GM23338 (cell line): ENCODE results near the gene TPK1. TPM values are rescaled to one million over a fixed set of nuclear protein-coding genes. Genes with fewer than 3 reads are reported as not detected.

Experiments
- ATAC-seq: fragments of 200-7000 bp; cut with Tn5 transposase; 3 replicates; pipeline ENCODE4 v1.9.1; 2020
- DNase-seq: peaks from one replicate; pipeline ENCODE4 v3.0.0-alpha.2; 2015; ENCODE audit warnings: low spot score
- H2AFZ ChIP-seq: fragments of 200-600 bp; sonication (generic); 2 replicates; pipeline ENCODE4 v1.8.0; 2016; ENCODE audit warnings: antibody characterized with exemption, mild to moderate bottlenecking, moderate library complexity
- H3F3A ChIP-seq: fragments of 200-600 bp; sonication (generic); replicated peaks from 2 replicates; pipeline ENCODE4 v1.8.0; 2017; ENCODE audit warnings: antibody characterized with exemption, mixed run types, low read depth
- H3K27ac ChIP-seq: fragments of 200-600 bp; sonication (generic); 2 replicates; pipeline ENCODE4 v1.6.1; 2016; ENCODE audit warnings: low read depth
- H3K27me3 ChIP-seq: fragments of 200-600 bp; sonication (generic); 2 replicates; pipeline ENCODE4 v1.8.0; 2016; ENCODE audit warnings: mild to moderate bottlenecking, mixed run types, moderate library complexity; ENCODE audit not compliant: insufficient read depth
- H3K36me3 ChIP-seq: fragments of 200-600 bp; sonication (generic); 2 replicates; pipeline ENCODE4 v1.8.0; 2016; ENCODE audit warnings: mild to moderate bottlenecking; ENCODE audit not compliant: insufficient read depth
- H3K4me1 ChIP-seq: fragments of 200-600 bp; sonication (generic); 2 replicates; pipeline ENCODE4 v1.8.0; 2016; ENCODE audit warnings: mild to moderate bottlenecking, moderate library complexity; ENCODE audit not compliant: insufficient read depth
- H3K4me2 ChIP-seq: fragments of 200-600 bp; sonication (generic); 2 replicates; pipeline ENCODE4 v1.7.1; 2017; ENCODE audit warnings: mixed run types
- H3K4me3 ChIP-seq: fragments of 200-600 bp; sonication (generic); 2 replicates; pipeline ENCODE4 v1.6.1; 2016; ENCODE audit warnings: mixed run types
- H3K79me2 ChIP-seq: fragments of 200-600 bp; sonication (generic); replicated peaks from 2 replicates; pipeline ENCODE4 v1.8.0; 2017; ENCODE audit warnings: mild to moderate bottlenecking; ENCODE audit not compliant: insufficient read depth
- H3K9me2 ChIP-seq: fragments of 200-600 bp; sonication (generic); 2 replicates; pipeline ENCODE4 v1.8.0; 2017; ENCODE audit not compliant: insufficient read depth
- H4K20me1 ChIP-seq: fragments of 200-600 bp; sonication (generic); replicated peaks from 2 replicates; pipeline ENCODE4 v1.8.0; 2017; ENCODE audit warnings: mild to moderate bottlenecking; ENCODE audit not compliant: insufficient read depth
- H3K27ac Mint-ChIP-seq: 2 replicates; pipeline ENCODE4 v1.8.0; 2020; ENCODE audit warnings: inconsistent platforms, mild to moderate bottlenecking, moderate library complexity, mixed read lengths
- H3K27me3 Mint-ChIP-seq: 3 replicates; pipeline ENCODE4 v1.8.0; 2022; ENCODE audit warnings: low read depth, mild to moderate bottlenecking, moderate library complexity, mixed read lengths, inconsistent platforms; ENCODE audit not compliant: insufficient read depth, poor library complexity
- H3K36me3 Mint-ChIP-seq: 3 replicates; pipeline ENCODE4 v1.8.0; 2021; ENCODE audit warnings: low read depth, mild to moderate bottlenecking, inconsistent platforms, moderate library complexity, mixed read lengths
- H3K4me1 Mint-ChIP-seq: 3 replicates; pipeline ENCODE4 v1.8.0; 2020; ENCODE audit warnings: mild to moderate bottlenecking, inconsistent platforms, mixed read lengths
- H3K4me3 Mint-ChIP-seq: 3 replicates; pipeline ENCODE4 v1.8.0; 2021; ENCODE audit warnings: moderate library complexity, mild to moderate bottlenecking, inconsistent platforms, mixed read lengths
- H3K9me3 Mint-ChIP-seq: 3 replicates; pipeline ENCODE4 v1.8.0; 2020; ENCODE audit warnings: moderate library complexity, mild to moderate bottlenecking, inconsistent platforms, mixed read lengths
- CREB1 ChIP-seq: fragments of 250-450 bp; sonication (Bioruptor Pico); IDR thresholded peaks from 2 replicates; pipeline ENCODE4 v1.5.0; 2020; ENCODE audit warnings: low read depth, mild to moderate bottlenecking, moderate library complexity
- EZH2 ChIP-seq: fragments of 200-600 bp; sonication (generic); IDR thresholded peaks from one replicate; pipeline ENCODE4 v1.8.0; 2017; ENCODE audit warnings: antibody characterized with exemption, mild to moderate bottlenecking, low read depth; ENCODE audit not compliant: unreplicated experiment
- EZH2phosphoT487 ChIP-seq: fragments of 200-600 bp; sonication (generic); IDR thresholded peaks from one replicate; pipeline ENCODE4 v1.8.1; 2018; ENCODE audit warnings: antibody characterized with exemption; ENCODE audit not compliant: unreplicated experiment
- JUNB ChIP-seq: IDR thresholded peaks from one replicate; pipeline ENCODE4 v1.6.1; 2016; ENCODE audit warnings: antibody characterized with exemption; ENCODE audit not compliant: unreplicated experiment
- NANOG ChIP-seq: IDR thresholded peaks from 2 replicates; pipeline ENCODE4 v1.6.1; 2016; ENCODE audit warnings: antibody characterized with exemption, borderline replicate concordance
- POLR2AphosphoS5 ChIP-seq: IDR thresholded peaks from 2 replicates; pipeline ENCODE4 v1.6.1; 2016; ENCODE audit warnings: antibody characterized with exemption, low read depth
- STAT1 ChIP-seq: IDR thresholded peaks from one replicate; pipeline ENCODE4 v1.6.1; 2016; ENCODE audit warnings: antibody characterized with exemption; ENCODE audit not compliant: unreplicated experiment
- ZNF114 ChIP-seq: fragments of 250-450 bp; sonication (Bioruptor Pico); IDR thresholded peaks from 2 replicates; pipeline ENCODE4 v1.5.0; 2020; ENCODE audit warnings: mild to moderate bottlenecking, moderate library complexity
- ZNF331 ChIP-seq: fragments of 250-450 bp; sonication (Bioruptor Pico); IDR thresholded peaks from 2 replicates; pipeline ENCODE4 v1.5.0; 2020; ENCODE audit warnings: low read depth, mild to moderate bottlenecking, moderate library complexity
- polyA plus RNA-seq: library from polyadenylated mRNA; unstranded; fragments of >200 nt; fragmentation: Nextera tagmentation; extraction: Ambion mirVana; gene quantifications from 2 replicates; pipeline ENCODE4 v1.2.1, GENCODE V29; 2016
- total RNA-seq: library from RNA; depleted of rRNA; stranded (reverse); fragments of >200 nt; shearing (Covaris generic); gene quantifications from 2 replicates; pipeline ENCODE4 v1.2.3, GENCODE V29; 2014
- TF ChIP-seq, protein P1 (sequence below): IDR thresholded peaks from one replicate; pipeline ENCODE4 v1.6.1; 2018; ENCODE audit warnings: antibody characterized with exemption; ENCODE audit not compliant: unreplicated experiment
- TF ChIP-seq, protein P2 (sequence below): fragments of 250-450 bp; sonication (Bioruptor Pico); IDR thresholded peaks from 2 replicates; pipeline ENCODE4 v1.5.0; 2020; ENCODE audit warnings: mild to moderate bottlenecking, moderate library complexity
- TF ChIP-seq, protein P3 (sequence below), 2 experiments: fragments of 200-600 bp in 1 of 2; sonication (generic) in 1 of 2; conservative IDR thresholded peaks; 2 replicates each; pipeline versions ENCODE4 v1.5.1 to v1.6.1; 2016 to 2017; ENCODE audit warnings: antibody characterized with exemption in 2 of 2, low read depth in 2 of 2, mild to moderate bottlenecking in 2 of 2, moderate library complexity in 1 of 2
- TF ChIP-seq, protein P4 (sequence below): IDR thresholded peaks from 2 replicates; pipeline ENCODE4 v1.6.1; 2016; ENCODE audit warnings: antibody characterized with exemption

Gene TPK1
- total and polyA plus RNA-seq, 2 experiments from 2014 or later, result 2.6 to 2.9 TPM

DNA sequence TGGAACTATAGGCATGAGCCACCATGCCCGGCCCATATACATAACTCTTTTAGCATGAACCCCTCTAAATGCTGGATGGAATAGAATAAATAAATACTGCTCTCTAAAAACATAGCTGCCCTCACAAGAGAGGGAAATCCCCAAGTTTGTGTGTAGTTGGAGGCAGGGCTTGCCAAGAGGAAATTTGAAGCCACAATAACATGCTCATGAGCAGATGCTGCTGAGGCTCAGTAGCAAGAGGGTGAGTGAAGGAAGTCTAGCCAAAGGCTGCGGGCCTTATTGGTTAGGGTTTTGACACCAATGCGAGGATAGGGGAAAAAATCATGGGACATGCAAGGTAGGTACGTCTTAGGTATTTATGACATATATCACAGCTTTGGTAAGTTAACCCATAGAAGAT is 17.3 kb downstream of the TPK1 start:
- Histone ChIP-seq H4K20me1 (no peaks in the 10 kb centered on the region), H3F3A (no peaks in the 10 kb centered on the region), H3K4me1 (no peaks in the 10 kb centered on the region), H3K4me2 (no peak overlapping the region), H3K4me3 (no peak overlapping the region), H3K27ac (no peak overlapping the region), H3K9me2 (peaks cover 3% of the 10 kb centered on the region; the same call in 1 of the 2 replicates), H3K36me3 (no peaks in the 10 kb centered on the region), H3K27me3 (no peaks in the 10 kb centered on the region), H2AFZ (no peak overlapping the region), H3K79me2 (no peaks in the 10 kb centered on the region)
- no peaks in the 10 kb centered on the region for H3K4me1 Mint-ChIP-seq
- H3K27ac Mint-ChIP-seq, result no peak overlapping the region
- ATAC-seq, result no peak
- TF ChIP-seq, protein P1, sequence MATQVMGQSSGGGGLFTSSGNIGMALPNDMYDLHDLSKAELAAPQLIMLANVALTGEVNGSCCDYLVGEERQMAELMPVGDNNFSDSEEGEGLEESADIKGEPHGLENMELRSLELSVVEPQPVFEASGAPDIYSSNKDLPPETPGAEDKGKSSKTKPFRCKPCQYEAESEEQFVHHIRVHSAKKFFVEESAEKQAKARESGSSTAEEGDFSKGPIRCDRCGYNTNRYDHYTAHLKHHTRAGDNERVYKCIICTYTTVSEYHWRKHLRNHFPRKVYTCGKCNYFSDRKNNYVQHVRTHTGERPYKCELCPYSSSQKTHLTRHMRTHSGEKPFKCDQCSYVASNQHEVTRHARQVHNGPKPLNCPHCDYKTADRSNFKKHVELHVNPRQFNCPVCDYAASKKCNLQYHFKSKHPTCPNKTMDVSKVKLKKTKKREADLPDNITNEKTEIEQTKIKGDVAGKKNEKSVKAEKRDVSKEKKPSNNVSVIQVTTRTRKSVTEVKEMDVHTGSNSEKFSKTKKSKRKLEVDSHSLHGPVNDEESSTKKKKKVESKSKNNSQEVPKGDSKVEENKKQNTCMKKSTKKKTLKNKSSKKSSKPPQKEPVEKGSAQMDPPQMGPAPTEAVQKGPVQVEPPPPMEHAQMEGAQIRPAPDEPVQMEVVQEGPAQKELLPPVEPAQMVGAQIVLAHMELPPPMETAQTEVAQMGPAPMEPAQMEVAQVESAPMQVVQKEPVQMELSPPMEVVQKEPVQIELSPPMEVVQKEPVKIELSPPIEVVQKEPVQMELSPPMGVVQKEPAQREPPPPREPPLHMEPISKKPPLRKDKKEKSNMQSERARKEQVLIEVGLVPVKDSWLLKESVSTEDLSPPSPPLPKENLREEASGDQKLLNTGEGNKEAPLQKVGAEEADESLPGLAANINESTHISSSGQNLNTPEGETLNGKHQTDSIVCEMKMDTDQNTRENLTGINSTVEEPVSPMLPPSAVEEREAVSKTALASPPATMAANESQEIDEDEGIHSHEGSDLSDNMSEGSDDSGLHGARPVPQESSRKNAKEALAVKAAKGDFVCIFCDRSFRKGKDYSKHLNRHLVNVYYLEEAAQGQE, result no peak
- TF ChIP-seq POLR2AphosphoS5 (no peak), CREB1 (no peak), ZNF331 (CRISPR knock-in tag) (no peak), JUNB (no peak), STAT1 (no peak), EZH2 (no peak), ZNF114 (CRISPR knock-in tag) (no peak), NANOG (no peak), EZH2phosphoT487 (no peak)
- TF ChIP-seq, protein P2, sequence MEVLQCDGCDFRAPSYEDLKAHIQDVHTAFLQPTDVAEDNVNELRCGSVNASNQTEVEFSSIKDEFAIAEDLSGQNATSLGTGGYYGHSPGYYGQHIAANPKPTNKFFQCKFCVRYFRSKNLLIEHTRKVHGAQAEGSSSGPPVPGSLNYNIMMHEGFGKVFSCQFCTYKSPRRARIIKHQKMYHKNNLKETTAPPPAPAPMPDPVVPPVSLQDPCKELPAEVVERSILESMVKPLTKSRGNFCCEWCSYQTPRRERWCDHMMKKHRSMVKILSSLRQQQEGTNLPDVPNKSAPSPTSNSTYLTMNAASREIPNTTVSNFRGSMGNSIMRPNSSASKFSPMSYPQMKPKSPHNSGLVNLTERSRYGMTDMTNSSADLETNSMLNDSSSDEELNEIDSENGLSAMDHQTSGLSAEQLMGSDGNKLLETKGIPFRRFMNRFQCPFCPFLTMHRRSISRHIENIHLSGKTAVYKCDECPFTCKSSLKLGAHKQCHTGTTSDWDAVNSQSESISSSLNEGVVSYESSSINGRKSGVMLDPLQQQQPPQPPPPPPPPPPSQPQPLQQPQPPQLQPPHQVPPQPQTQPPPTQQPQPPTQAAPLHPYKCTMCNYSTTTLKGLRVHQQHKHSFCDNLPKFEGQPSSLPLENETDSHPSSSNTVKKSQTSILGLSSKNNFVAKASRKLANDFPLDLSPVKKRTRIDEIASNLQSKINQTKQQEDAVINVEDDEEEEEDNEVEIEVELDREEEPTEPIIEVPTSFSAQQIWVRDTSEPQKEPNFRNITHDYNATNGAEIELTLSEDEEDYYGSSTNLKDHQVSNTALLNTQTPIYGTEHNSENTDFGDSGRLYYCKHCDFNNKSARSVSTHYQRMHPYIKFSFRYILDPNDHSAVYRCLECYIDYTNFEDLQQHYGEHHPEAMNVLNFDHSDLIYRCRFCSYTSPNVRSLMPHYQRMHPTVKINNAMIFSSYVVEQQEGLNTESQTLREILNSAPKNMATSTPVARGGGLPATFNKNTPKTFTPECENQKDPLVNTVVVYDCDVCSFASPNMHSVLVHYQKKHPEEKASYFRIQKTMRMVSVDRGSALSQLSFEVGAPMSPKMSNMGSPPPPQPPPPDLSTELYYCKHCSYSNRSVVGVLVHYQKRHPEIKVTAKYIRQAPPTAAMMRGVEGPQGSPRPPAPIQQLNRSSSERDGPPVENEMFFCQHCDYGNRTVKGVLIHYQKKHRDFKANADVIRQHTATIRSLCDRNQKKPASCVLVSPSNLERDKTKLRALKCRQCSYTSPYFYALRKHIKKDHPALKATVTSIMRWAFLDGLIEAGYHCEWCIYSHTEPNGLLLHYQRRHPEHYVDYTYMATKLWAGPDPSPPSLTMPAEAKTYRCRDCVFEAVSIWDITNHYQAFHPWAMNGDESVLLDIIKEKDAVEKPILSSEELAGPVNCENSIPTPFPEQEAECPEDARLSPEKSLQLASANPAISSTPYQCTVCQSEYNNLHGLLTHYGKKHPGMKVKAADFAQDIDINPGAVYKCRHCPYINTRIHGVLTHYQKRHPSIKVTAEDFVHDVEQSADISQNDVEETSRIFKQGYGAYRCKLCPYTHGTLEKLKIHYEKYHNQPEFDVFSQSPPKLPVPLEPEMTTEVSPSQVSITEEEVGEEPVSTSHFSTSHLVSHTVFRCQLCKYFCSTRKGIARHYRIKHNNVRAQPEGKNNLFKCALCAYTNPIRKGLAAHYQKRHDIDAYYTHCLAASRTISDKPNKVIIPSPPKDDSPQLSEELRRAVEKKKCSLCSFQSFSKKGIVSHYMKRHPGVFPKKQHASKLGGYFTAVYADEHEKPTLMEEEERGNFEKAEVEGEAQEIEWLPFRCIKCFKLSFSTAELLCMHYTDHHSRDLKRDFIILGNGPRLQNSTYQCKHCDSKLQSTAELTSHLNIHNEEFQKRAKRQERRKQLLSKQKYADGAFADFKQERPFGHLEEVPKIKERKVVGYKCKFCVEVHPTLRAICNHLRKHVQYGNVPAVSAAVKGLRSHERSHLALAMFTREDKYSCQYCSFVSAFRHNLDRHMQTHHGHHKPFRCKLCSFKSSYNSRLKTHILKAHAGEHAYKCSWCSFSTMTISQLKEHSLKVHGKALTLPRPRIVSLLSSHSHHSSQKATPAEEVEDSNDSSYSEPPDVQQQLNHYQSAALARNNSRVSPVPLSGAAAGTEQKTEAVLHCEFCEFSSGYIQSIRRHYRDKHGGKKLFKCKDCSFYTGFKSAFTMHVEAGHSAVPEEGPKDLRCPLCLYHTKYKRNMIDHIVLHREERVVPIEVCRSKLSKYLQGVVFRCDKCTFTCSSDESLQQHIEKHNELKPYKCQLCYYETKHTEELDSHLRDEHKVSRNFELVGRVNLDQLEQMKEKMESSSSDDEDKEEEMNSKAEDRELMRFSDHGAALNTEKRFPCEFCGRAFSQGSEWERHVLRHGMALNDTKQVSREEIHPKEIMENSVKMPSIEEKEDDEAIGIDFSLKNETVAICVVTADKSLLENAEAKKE (CRISPR knock-in tag), result no peak
- TF ChIP-seq, protein P3, sequence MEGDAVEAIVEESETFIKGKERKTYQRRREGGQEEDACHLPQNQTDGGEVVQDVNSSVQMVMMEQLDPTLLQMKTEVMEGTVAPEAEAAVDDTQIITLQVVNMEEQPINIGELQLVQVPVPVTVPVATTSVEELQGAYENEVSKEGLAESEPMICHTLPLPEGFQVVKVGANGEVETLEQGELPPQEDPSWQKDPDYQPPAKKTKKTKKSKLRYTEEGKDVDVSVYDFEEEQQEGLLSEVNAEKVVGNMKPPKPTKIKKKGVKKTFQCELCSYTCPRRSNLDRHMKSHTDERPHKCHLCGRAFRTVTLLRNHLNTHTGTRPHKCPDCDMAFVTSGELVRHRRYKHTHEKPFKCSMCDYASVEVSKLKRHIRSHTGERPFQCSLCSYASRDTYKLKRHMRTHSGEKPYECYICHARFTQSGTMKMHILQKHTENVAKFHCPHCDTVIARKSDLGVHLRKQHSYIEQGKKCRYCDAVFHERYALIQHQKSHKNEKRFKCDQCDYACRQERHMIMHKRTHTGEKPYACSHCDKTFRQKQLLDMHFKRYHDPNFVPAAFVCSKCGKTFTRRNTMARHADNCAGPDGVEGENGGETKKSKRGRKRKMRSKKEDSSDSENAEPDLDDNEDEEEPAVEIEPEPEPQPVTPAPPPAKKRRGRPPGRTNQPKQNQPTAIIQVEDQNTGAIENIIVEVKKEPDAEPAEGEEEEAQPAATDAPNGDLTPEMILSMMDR (conservative IDR thresholded peaks at IDR 0.05; ENCODE audit: low read depth in 2 of 2), result no peak
- TF ChIP-seq, protein P4, sequence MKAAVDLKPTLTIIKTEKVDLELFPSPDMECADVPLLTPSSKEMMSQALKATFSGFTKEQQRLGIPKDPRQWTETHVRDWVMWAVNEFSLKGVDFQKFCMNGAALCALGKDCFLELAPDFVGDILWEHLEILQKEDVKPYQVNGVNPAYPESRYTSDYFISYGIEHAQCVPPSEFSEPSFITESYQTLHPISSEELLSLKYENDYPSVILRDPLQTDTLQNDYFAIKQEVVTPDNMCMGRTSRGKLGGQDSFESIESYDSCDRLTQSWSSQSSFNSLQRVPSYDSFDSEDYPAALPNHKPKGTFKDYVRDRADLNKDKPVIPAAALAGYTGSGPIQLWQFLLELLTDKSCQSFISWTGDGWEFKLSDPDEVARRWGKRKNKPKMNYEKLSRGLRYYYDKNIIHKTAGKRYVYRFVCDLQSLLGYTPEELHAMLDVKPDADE, result no peak
- H3K4me3 Mint-ChIP-seq, result no peak overlapping the region
- H3K36me3 Mint-ChIP-seq, result no peaks in the 10 kb centered on the region
- no peaks in the 10 kb centered on the region for H3K9me3 Mint-ChIP-seq
- no peak for DNase-seq
- H3K27me3 Mint-ChIP-seq, result peaks cover 2% of the 10 kb centered on the region
